ENCODE data around the gene FKBP7. TPM values are rescaled to one million over a fixed set of nuclear protein-coding genes. Genes with fewer than 3 reads are reported as not detected.

FKBP7 gene
- 21.8 and 53.5 TPM in 2 replicates for total RNA-seq

GRCh38 chr2:178478439-178479274 lies at the start of gene FKBP7:
TSS of gene FKBP7 (minus strand) at chr2:178478600. CDS start at chr2:178478499, 101 bp downstream.

GRCh38 chr2:178480227-178481181 lies 2.1 kb upstream of the FKBP7 start, which contains the start of gene PLEKHA3:
TSS of gene PLEKHA3 (plus strand) at chr2:178480457. CDS start at chr2:178480870, 413 bp downstream.

GRCh38 chr2:178450774-178451525 lies 27.4 kb downstream of the FKBP7 start, which contains the start of the genes PJVK and PRKRA:
TSS of gene PJVK (plus strand) at chr2:178451378. CDS start at chr2:178453410, 2,032 bp downstream.
TSS of gene PRKRA (minus strand) at chr2:178451175. CDS start at chr2:178451030, 145 bp downstream.

Other genes with a start within 250 kb of the FKBP7 start
- 43.6 and 44.8 TPM in 2 replicates for gene PRKRA, start 27.4 kb downstream of the FKBP7 start, total RNA-seq
- gene PJVK, start 27.2 kb downstream of the FKBP7 start, total RNA-seq, result 2.0 and 2.2 TPM in 2 replicates
- 6.9 and 7.7 TPM in 2 replicates for gene PLEKHA3, start 1.9 kb upstream of the FKBP7 start, total RNA-seq